ENCODE results near the gene ATP8B4.

The ATP8B4 gene

GRCh38 chr15:49815950-49816349 lies 303.1 kb downstream of the ATP8B4 start:
- DNase-seq (ENCODE audit: low read depth, low spot score) = no peak

GRCh38 chr15:49815526-49815925 lies 303.5 kb downstream of the ATP8B4 start:
- DNase-seq (ENCODE audit: low read depth, low spot score) = no peak

GRCh38 chr15:49814709-49815108 lies 304.3 kb downstream of the ATP8B4 start:
- DNase-seq (ENCODE audit: low read depth, low spot score) = no peak

DNA sequence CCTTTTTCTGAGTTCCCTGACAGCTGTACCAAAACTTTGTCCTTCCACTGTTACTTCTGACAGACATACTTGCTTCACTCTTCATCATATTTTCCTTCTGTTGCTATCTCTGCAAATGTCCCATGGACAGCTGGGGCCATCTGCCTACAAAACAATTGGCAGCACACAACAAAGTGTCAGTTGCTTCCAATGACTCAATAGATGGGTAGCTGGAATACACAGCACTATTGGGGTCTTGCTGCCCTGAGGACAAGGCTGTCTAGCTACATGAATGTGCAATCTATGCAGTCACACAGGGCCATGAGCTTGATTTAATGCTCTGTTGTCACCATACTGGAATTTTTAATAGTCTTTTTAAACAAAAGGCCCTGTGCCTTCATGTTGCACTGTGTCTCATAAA lies 305.4 kb downstream of the ATP8B4 start:
- no peak for DNase-seq (ENCODE audit: low read depth, low spot score)

DNA sequence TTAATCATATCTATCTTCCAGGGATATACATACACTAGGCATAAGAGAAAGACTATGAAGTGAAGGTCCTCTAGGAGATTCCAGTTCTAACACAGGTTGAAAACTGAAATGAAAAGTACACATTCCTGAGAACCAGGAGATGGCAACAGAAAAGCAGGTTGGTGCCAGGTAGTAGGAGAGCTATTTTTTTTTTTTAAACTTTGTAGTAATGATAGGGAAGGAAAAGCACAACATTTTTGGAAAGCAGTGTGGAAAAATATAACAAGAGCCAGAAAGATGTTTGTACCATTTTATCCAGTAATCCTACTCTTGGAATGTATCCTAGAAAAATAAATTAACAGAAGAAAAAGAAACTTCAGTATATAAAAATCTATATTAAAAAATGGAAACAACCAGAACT lies 308.3 kb downstream of the ATP8B4 start:
- no peak for DNase-seq (ENCODE audit: low read depth, low spot score)

DNA sequence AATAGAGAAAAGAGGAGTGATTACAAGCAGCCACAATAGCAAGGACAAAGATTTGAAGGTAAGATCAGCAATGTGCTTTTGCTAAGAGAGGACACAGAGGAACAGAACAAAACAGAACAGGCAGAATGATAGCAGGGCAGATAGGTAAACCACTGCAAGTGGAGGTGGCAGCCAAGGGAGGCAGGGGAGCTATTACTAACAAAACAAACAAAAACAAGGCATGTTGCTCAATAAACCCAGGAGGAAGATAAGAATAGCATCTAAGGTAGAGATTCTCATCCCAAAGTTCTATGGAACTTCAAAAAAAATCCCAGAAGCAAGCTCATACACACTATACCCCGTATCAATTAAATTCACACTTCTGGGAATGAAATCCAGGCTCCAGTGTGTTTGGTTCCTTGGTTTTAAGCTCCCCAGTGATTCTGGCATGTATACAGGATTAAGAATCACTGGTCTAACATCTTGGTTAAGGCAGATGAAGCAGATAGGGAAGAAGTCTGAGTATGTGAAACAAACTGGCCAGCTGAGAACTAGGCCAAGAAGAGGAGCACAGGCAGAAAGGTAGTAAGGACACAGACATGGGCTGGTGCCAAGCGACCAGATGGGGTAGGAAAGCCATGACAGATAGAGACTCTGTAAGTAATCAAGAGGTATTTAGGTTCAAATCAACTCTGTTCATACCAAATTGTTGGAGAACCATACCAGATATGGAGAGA lies 309.0 kb downstream of the ATP8B4 start:
- no peak for DNase-seq (ENCODE audit: low read depth, low spot score)

DNA sequence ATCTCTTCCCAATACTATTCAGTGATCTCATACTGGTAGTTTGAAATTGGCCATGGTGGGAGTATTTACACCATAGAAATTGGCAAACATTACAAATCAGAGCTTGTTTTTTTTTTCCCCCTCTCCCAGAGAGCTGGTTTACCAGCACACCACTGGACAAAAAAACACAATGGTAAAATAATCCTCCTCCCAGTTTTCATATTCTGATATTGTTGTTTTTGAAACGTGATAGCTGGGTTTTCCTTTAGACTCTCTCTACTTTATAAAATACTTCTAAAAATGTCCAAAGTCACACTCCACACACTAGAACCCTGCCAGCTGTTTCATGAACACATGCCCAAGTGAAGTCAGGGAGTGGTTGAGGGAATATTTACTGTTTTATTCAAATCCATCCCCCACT lies 310.7 kb downstream of the ATP8B4 start:
- no peak for DNase-seq (ENCODE audit: low read depth, low spot score)

All from brain pericyte (primary cell).